ENCODE measurements around the gene CXCL11.

CXCL11 gene

GRCh38 chr4:76009311-76009710 lies 26.6 kb downstream of the CXCL11 start:
- no peak for TF ChIP-seq ZNF565 (CRISPR knock-in tag; conservative IDR thresholded peaks at IDR 0.05; ENCODE audit: low read depth)
- TF ChIP-seq ISL1 (CRISPR knock-in tag; IDR thresholded peaks at IDR 0.05), result no peak
- no peak for TF ChIP-seq PPARA (CRISPR knock-in tag; IDR thresholded peaks at IDR 0.05; ENCODE audit: borderline replicate concordance)
- TF ChIP-seq ZFP30 (CRISPR knock-in tag; IDR thresholded peaks at IDR 0.05), result no peak
- no peak for TF ChIP-seq ZNF70 (CRISPR knock-in tag; IDR thresholded peaks at IDR 0.05)
- no peak for TF ChIP-seq SNAI2 (CRISPR knock-in tag; IDR thresholded peaks at IDR 0.05)
- TF ChIP-seq TCF4 (CRISPR knock-in tag; IDR thresholded peaks at IDR 0.05; ENCODE audit: borderline replicate concordance), result no peak
- no peak for TF ChIP-seq ZNF8 (CRISPR knock-in tag; IDR thresholded peaks at IDR 0.05)
- no peak for TF ChIP-seq TSHZ2 (CRISPR knock-in tag; IDR thresholded peaks at IDR 0.05)
- TF ChIP-seq RARB (CRISPR knock-in tag; IDR thresholded peaks at IDR 0.05), result no peak
- no peak for TF ChIP-seq CSRNP3 (CRISPR knock-in tag; IDR thresholded peaks at IDR 0.05)
- TF ChIP-seq ZFP3 (CRISPR knock-in tag; IDR thresholded peaks at IDR 0.05), result no peak
- TF ChIP-seq CSDC2 (CRISPR knock-in tag; IDR thresholded peaks at IDR 0.05), result no peak
- TF ChIP-seq OSR1 (CRISPR knock-in tag; IDR thresholded peaks at IDR 0.05), result no peak
- ATAC-seq, result no peak

- TF ChIP-seq TSHZ2 (CRISPR knock-in tag; IDR thresholded peaks at IDR 0.05), result no peak
- no peak for TF ChIP-seq ZNF565 (CRISPR knock-in tag; conservative IDR thresholded peaks at IDR 0.05; ENCODE audit: low read depth)
- TF ChIP-seq CSDC2 (CRISPR knock-in tag; IDR thresholded peaks at IDR 0.05), result no peak
- no peak for TF ChIP-seq PATZ1 (CRISPR knock-in tag; IDR thresholded peaks at IDR 0.05; ENCODE audit: borderline replicate concordance)
- TF ChIP-seq ZNF70 (CRISPR knock-in tag; IDR thresholded peaks at IDR 0.05), result no peak
- no peak for TF ChIP-seq ESRRG (CRISPR knock-in tag; IDR thresholded peaks at IDR 0.05)
- no peak for TF ChIP-seq GLIS3 (CRISPR knock-in tag; IDR thresholded peaks at IDR 0.05)
- TF ChIP-seq CSRNP3 (CRISPR knock-in tag; IDR thresholded peaks at IDR 0.05), result no peak
- no peak for ATAC-seq
Observed at GRCh38 chr4:76007089-76007862, 28.6 kb downstream of the CXCL11 start, which contains the start of gene CXCL9. Gene CXCL9, minus strand, starts transcription at chr4:76007509. Its CDS starts 60 bp downstream, at chr4:76007449.

GRCh38 chr4:76003620-76004019 lies 32.2 kb downstream of the CXCL11 start:
- ATAC-seq, result no peak
- TF ChIP-seq CSDC2 (CRISPR knock-in tag; IDR thresholded peaks at IDR 0.05) (no peak), ESRRG (CRISPR knock-in tag; IDR thresholded peaks at IDR 0.05) (no peak), ISL1 (CRISPR knock-in tag; IDR thresholded peaks at IDR 0.05) (no peak), CSRNP3 (CRISPR knock-in tag; IDR thresholded peaks at IDR 0.05) (no peak), ZFP3 (CRISPR knock-in tag; IDR thresholded peaks at IDR 0.05) (no peak), RARB (CRISPR knock-in tag; IDR thresholded peaks at IDR 0.05) (no peak), BACH2 (CRISPR knock-in tag; IDR thresholded peaks at IDR 0.05; ENCODE audit: borderline replicate concordance) (no peak), OSR1 (CRISPR knock-in tag; IDR thresholded peaks at IDR 0.05) (no peak), TCF4 (CRISPR knock-in tag; IDR thresholded peaks at IDR 0.05; ENCODE audit: borderline replicate concordance) (no peak), CREB5 (CRISPR knock-in tag; IDR thresholded peaks at IDR 0.05; ENCODE audit: low read depth) (no peak), GLIS3 (CRISPR knock-in tag; IDR thresholded peaks at IDR 0.05) (no peak), ZNF565 (CRISPR knock-in tag; conservative IDR thresholded peaks at IDR 0.05; ENCODE audit: low read depth) (no peak)
